HG03521 (cell line): ENCODE results near the gene KIAA0513.
A peak's percentile ranks its signal among the peaks of the same experiment; 100 is the strongest.

Experiments
- ATAC-seq: cut with Tn5 transposase; IDR thresholded peaks from one replicate; pipeline ENCODE4 v1.9.1; 2021; ENCODE audit warnings: mild to moderate bottlenecking, moderate library complexity; ENCODE audit not compliant: unreplicated experiment

Gene KIAA0513, protein sequence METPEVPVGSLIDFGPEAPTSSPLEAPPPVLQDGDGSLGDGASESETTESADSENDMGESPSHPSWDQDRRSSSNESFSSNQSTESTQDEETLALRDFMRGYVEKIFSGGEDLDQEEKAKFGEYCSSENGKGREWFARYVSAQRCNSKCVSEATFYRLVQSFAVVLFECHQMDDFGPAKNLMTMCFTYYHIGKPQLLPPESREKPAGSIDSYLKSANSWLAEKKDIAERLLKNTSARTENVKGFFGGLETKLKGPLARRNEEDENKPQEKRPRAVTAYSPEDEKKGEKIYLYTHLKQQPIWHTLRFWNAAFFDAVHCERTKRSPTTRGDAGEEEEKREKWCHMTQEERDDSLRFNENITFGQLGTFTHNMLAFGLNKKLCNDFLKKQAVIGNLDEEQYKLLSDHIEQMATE

DNA sequence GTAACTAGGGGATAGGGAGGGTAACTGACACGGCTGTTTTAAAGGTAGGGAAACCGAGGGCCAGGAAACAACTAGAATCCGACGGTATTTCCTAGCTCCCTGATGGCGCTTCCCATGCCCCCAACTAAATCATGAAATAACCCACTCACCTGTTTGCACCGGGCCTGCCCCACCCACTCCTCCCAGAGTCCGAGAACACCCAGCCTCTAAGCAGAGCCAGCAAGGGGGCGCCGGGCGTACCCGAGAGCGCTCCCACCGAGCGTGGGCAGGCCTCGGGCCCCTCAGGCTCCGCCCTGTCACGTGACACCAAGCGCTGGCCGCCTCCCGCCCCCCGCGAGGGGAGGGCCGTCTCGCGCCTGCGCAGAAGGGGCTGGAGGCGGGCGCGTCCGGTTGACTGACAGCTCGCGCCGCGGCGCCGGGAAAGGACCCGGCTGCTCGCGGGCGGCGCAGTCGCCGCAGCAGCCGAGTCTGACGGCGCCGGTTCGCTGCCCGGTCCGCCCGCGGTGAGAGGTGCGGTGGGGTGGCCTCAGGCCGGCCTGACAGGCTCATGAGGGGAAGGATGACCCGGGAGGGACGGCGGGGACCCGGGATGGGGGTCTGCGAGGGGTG is at the start of gene KIAA0513:
Gene KIAA0513, plus strand, starts transcription at position 447 of the 609 bp plus-strand sequence. CDS start 39,277 bp downstream, outside the sequence.
- peak; percentile 87 for ATAC-seq

DNA sequence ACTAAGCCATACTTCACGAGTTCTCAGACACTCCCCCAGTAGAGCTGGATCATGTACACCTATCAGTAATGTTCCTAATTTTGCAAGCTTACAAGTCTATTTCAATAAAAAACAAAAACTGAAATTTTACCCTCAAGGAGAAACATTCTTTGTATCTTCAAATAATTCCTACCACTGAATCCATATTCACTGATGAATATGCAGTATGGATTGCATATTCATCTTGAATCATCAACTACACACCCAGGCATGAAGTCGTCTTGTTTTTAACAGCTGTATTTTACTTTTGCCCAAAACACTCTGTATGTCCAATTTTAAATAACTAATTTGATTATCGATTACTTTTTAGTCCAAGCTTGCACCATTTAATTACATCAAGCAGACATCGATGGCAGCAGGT is 48.1 kb upstream of the KIAA0513 start:
- no peak for ATAC-seq

DNA sequence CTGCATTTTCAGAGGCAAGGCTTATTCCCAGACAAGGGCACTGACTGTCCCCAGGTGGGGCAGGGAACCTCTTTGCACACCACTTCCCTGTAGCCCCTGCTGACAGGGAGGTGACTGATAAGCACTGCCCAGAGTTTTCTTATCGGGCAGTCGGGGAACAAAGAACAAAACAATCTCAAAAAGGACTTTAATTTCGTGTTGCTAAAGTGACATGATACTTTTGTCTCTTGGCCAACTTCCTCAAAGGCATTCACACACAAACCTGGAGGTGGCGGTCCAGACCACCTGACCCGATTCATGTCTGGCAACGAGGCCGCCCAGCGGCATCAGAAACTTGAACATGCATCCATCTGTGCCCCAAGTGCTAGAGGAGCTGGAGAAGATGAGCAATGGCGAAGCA is 45.2 kb upstream of the KIAA0513 start:
- no peak for ATAC-seq

DNA sequence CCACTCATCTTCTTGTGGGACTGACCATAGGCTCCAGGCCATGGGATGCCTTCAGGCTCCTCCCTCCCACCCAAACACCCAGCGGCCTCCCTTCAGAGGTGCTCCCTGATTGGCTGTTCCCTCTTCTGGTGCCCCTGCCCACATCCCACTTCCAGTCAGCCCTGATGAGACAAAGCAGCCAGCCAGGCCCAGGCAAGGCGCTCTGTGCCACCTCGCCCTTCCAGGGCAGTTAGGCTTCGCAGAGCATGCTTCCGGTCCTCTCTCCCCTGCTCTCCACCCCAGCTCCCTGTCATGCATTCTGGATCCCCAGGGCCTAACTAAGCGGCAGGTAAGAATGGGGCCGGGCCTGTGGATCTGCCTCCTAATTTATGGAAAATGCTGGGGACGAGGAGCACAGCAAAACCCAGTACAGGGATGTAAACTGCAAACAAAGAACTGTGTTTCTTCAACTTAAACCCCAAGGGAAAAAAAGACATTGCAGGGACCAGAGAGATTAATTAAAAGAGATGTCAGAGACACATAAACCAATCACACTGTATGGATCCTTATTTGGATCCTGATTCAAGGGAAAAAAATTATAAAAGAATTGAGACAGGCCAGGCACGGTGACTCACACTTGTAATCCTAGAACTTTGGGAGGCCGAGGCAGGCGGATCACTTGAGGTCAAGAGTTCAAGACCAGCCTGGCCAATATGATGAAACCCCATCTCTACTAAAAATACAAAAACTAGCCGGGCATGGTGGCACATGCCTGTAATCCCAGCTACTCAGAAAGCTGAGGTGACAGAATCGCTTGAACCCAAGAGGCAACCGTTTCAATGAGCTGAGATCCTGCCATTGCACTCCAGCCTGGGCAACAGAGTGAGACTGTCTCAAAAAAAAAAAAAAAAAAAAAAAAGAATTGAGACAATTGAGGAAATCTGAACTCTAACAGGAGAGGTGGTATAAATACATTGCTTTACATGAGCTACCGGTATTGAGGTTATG is 42.2 kb upstream of the KIAA0513 start:
- ATAC-seq = no peak

DNA sequence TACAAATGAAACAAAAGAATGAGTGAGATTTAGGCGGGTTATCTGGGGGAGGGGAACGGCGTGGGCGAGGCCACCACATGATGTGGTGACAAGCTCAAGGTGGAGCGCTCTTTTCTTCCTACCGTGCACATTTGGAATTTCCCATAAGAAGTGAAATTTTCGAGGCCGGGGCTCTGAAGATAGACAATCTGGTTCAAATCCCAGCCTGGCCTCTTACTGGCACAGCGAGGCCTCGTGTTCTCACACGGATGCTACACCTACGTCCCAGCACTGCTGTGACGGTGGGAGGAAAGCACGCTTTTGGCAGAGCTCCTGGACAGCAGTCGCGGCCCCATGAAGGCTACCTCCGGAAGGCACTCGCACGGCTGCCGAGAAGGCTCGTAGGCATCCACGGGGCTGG is 41.5 kb upstream of the KIAA0513 start:
- no peak for ATAC-seq

DNA sequence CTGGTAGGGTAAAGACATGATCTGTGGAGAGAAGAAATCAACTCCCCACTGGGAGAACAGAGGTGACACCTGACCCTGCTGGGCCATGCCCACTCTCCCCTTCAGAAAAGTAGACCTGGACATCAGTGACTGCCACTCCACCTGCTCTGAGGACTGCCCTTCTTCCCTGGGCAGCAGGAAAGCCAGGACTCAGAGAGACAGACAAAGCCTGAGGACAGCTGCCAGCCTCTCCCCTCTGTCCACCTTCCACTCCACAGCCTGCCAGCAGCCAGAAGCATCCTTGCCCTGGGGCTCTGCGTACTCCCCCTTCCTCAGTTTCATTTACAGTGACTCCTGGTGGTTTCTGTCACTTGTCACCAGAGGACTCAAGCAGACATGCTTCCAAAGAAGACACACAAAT is 40.7 kb upstream of the KIAA0513 start:
- no peak for ATAC-seq

DNA sequence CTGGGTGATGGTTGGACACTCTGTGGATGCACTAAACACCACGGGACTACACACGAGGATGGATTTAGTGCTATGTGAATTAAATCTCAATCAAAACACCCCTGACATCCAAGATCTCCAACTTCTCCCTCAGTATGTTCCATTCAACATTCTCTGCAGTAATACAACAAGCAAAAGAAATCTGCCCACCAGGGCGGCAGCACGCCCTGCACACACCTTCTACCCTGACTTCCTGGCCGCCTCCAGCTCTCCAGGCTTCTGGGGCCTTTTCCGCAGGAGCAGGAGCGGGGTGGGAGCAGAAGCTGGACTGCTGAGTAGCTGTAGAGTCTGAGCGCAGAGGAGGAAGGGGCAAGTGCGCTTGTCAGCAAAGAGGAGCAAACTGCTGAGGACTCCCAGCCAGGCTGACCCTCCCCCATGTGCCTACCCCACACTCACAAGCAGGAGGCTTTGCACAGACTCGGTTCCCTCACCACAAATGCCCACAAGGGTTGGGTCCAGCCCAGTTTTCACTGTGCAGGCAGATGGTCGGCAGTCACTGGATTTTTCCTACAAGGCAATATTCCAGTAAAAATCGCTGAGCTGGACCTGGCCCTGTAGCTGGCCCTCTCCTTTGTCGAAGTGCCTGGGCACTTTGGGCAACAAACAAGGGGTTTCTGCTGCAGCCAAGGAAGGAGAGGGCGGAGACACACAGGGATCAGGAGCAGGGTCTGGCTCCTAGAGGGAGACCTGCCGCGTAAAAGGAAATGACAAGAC is 39.1 kb upstream of the KIAA0513 start:
- ATAC-seq = no peak

DNA sequence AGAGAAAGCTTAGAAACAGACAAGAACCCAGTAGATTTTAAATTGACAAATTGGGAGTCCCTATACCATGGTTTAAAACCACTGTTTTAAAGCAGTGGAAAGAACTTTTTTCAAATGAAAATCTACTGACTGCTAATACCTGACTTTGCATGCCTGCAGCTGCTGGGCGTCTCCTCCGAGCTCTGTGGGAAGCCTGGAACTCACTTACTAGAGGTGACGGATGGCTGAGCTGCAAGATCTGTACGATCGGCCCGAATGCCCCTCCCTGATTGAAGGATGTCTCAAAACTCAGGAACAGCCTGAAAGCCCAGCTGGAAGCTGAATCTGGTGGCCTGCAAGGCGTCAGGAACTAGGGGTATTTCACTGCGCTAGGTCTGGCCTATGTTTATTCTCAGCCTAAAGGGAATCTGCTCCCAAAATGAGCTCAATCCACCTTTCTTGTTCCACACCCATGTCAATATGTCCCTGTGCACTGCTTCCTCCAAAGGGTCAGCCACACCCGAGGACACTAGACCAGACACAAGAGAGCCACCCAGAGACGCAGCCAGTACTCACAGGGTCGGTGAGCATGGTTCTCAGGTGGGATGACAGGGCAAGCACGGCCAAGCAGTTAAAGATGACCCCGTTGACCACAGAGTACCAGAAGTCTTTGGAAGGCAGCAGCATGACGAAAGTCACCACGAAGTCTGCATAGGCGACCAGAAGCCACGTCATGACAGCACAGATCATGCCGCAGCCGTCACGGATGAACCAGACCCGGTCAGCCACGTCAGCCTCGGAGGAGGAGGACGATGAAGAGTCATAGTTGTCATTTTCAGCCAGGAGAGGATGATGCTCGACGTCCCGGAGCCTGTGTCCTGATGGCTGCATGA is 37.6 kb upstream of the KIAA0513 start:
- ATAC-seq = no peak

DNA sequence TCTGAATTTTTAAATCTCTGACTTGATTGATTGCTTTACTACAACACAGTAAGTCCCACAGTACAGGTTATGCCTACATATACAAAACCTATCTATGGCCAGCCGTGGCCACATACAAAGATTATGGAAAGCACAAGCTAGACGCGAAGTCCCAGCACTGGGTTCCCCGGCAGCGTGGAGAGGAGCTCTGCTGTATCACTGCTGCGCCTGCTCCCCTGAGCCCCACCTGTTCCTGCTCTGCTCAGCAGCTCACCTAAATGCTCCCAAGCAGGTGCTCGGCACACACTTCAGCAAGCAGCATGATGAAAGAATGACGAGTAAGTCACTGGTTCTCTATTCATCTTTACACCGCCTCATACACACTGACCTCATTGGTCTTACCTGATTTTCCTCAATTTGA is 36.8 kb upstream of the KIAA0513 start:
- ATAC-seq = no peak

DNA sequence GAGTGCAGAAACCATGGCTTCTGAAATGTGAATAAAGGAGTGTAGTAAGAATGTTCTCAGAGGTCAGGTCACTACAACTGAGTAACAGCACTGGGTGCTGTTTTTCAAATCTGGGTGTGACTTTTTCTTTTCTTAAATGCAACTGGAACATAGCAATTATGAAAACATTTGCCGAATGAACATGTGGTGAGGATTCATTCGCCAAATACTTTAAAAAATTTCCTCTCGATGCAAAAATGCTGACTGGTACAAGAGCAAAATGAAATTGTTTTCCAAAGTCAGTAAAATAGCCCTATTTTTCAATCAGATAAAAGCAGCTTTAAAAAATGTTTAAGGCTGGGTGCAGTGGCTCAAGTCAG is 34.9 kb upstream of the KIAA0513 start:
- ATAC-seq = no peak

DNA sequence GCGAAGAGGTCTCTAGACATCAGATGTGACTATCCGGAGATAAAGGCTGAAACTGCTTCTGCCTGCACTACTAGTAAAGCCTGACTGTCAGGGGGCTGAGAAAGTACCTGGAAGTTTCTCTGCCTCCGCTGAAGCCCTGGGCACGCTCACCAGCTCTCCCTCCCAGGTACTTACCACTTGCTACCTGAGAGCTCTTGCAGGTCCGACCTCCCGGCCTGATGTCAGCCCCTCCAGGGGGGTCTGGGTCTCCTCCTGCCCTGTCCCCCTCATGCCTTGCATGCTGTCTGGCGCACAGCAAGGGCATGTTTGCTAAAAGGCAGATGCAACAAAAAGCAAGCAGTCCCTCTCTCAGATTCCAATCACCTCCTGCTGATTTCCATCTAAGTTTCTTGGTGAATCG is 33.7 kb upstream of the KIAA0513 start:
- ATAC-seq = no peak

DNA sequence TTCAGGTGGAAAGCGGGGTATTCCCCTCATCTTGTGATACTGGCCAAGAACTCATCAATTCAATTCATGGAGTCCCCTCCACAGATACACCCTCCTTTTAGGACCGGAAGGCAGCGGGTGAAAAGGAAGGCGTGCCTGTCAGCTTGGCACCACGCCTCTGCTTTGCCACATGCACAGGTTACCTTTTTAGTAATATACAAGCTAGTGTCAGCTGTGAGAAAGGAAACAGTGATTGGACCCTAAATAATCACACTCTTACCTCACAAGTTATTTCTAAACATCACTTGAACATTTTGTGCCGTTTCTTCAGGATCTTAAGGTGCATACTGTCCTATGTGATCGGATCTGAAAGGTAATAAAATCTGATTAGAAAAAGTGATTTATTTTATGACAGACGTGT is 31.9 kb upstream of the KIAA0513 start:
- ATAC-seq = no peak

DNA sequence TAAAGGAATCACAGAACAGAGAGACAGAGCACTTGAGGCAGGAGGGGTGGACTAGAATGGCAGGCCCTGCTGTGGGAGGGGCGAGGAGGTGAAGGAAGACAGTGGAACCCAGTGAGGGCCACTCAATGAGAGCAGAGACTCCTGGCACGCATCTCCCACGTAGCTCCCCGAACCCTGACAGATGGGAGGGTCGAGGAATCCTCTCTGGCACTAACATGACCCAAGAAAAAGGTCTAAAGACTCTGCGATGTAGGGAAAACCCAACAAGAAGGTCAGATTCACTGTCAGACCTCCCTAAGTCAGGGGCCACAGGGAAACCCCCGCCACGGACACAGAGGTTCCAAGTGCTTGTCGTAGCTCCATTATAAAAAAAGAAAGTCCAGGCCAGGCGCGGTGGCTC is 31.2 kb upstream of the KIAA0513 start:
- ATAC-seq = no peak

DNA sequence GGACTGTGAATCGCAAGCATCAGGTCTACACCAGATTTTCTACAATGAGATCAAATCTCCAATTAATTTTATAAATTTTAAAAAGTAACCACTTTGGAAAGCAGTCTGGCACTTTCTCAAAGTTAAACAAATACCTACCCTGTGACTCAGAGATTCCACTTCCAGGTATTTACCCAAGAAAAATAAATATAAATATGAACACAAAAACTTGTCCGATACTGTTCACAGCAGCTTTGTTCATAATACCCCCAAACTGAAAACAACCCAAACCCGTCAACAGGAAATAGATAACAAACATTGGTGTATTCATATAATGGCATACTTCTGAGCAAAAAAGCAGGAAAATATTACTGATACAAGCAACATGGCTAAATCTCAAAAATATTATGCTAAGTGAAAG is 28.4 kb upstream of the KIAA0513 start:
- ATAC-seq = no peak

DNA sequence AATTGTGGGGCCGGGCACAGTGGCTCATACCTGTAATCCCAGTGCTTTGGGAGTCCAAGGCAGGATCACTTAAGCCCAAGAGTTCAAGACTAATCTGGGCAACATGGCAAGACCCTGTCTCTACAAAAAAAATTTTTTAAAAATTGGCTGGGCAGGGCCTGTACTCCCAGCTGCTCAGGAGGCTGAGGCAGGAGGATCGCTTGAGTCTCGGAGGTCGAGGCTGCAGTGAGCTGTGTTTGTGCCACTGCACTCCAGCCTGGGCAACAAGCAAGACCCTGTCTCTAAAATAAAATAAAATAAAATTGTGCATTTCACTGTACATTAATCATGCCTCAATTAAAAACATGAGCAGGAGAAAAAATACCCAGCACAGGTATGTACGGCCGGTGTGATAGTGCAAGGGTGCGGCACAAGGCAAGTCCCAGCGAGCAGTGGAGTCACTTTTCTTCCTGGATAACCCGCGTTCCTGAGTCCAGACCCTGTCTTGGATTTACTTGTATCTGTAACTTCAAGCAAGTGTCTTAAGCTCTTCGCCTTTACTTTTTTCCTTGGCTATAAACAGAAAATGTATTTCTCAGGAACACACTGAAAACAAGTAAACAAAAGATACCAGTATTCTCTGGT is 27.6 kb upstream of the KIAA0513 start:
- ATAC-seq = no peak

DNA sequence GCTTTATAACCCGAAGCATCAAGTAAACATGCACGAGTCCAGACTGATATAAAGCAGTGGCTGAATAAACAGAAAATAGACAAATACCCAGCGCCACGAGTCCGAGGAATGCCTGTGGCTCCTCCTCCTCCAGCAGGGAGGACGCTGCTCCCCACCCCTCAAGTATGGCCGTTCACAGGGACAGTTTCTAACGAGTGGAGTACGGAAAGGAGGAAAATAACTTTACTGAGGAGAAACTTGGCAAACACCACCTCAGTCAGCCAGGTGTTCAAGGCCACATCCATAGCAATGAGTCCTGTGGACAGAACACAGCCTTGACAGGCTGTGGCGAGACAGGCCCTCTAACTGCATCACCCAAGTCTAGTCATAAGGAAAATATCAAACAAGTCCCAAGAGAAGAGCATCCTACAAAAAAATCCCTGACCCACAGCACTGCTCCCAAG is 25.5 kb upstream of the KIAA0513 start:
- ATAC-seq = no peak

DNA sequence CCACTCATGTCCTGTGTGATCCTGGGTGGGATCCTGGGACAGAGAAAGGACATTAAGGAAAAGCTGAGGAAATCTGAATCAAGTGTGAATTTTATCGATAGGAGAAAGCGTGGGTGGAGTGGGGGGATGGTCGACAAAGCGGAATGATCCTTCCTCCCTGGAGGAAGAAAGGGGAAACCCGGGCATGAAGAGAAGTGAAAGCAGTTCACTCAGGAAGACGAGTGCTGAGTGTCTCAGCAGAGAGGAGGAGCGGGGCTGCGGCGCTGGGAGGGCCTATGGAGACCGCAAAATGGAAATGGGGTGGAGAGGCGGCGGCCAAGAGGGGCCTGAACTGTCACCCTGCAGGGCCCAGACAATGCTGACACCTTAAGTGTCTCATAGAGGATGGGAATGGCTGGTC is 25.0 kb upstream of the KIAA0513 start:
- ATAC-seq = no peak

DNA sequence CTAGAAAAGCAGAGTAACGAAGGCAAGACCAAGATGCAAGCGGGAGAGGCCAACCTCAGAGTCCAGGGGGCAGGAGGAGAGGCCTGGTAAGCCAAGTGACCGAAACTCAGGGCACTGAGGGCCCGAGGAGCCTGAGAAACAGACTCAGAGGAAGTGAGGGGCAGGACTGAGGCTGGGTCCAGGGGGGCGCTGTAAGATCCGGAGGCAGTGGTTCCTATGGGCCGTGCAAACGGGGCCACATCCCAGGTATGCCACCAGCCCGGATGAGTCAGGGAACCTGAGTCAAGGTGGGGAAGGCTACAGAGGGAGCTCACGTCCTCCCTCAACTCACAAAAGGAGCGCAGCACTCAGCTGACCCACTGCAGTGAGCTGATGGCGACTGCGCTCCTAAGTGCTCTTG is 24.5 kb upstream of the KIAA0513 start:
- ATAC-seq = no peak
